Nephron (organoid): ENCODE results near the gene TLE1.

Experiments used
- H3K27ac Mint-ChIP-seq, 3 experiments: 2 replicates each; pipeline ENCODE4 v1.8.0; 2020; ENCODE audit warnings: mixed read lengths in 3 of 3, mild to moderate bottlenecking in 2 of 3, moderate library complexity in 1 of 3
- H3K27me3 Mint-ChIP-seq: 2 replicates; pipeline ENCODE4 v1.8.0; 2021; ENCODE audit warnings: low read depth, mild to moderate bottlenecking, moderate library complexity, mixed read lengths
- H3K36me3 Mint-ChIP-seq: 2 replicates; pipeline ENCODE4 v1.8.0; 2020; ENCODE audit warnings: low read depth, mixed read lengths
- H3K4me1 Mint-ChIP-seq: 2 replicates; pipeline ENCODE4 v1.8.0; 2020; ENCODE audit warnings: mixed read lengths
- H3K4me3 Mint-ChIP-seq, 3 experiments: 2 replicates each; pipeline ENCODE4 v1.8.0; 2020; ENCODE audit warnings: mild to moderate bottlenecking in 3 of 3, mixed read lengths in 3 of 3, moderate library complexity in 2 of 3
- H3K9me3 Mint-ChIP-seq: 2 replicates; pipeline ENCODE4 v1.8.0; 2020; ENCODE audit warnings: mixed read lengths
- TF ChIP-seq, protein P1 (sequence below), 3 experiments: fragments of 200-600 bp; sonication (generic); IDR thresholded peaks; one replicate each; pipeline ENCODE4 v1.5.0; 2021; ENCODE audit warnings: antibody characterized with exemption in 3 of 3; ENCODE audit not compliant: unreplicated experiment in 3 of 3

TLE1 gene

DNA sequence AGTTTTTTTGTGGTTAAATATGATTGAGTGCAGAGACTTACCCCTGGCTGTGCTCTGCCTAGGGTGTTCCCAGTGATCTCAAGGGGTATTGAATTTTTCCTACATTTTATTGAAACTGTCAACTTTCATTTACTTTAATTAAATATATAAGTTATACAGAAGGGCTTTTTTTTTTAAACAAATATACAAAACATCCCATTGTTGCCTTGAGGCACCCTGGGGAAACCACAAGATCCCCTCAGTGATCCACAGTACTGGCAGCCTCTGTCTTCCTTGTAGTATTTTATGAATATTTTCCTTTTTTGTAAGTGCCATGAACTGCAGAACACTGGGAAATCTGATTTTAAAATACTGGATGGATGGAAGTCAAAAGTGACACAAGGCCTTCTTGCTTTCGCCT, 123.7 kb downstream of the TLE1 start:
- Mint-ChIP-seq H3K4me3 (no peak overlapping the region), H3K9me3 (no peaks in the 10 kb centered on the region), H3K36me3 (peaks cover 5% of the 10 kb centered on the region), H3K27me3 (peaks cover 3% of the 10 kb centered on the region), H3K4me1 (peaks cover 5% of the 10 kb centered on the region), H3K27ac (no peak overlapping the region)
- TF ChIP-seq, protein P1, sequence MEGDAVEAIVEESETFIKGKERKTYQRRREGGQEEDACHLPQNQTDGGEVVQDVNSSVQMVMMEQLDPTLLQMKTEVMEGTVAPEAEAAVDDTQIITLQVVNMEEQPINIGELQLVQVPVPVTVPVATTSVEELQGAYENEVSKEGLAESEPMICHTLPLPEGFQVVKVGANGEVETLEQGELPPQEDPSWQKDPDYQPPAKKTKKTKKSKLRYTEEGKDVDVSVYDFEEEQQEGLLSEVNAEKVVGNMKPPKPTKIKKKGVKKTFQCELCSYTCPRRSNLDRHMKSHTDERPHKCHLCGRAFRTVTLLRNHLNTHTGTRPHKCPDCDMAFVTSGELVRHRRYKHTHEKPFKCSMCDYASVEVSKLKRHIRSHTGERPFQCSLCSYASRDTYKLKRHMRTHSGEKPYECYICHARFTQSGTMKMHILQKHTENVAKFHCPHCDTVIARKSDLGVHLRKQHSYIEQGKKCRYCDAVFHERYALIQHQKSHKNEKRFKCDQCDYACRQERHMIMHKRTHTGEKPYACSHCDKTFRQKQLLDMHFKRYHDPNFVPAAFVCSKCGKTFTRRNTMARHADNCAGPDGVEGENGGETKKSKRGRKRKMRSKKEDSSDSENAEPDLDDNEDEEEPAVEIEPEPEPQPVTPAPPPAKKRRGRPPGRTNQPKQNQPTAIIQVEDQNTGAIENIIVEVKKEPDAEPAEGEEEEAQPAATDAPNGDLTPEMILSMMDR (IDR thresholded peaks at IDR 0.05; ENCODE audit: unreplicated experiment in 3 of 3) = no peak

DNA sequence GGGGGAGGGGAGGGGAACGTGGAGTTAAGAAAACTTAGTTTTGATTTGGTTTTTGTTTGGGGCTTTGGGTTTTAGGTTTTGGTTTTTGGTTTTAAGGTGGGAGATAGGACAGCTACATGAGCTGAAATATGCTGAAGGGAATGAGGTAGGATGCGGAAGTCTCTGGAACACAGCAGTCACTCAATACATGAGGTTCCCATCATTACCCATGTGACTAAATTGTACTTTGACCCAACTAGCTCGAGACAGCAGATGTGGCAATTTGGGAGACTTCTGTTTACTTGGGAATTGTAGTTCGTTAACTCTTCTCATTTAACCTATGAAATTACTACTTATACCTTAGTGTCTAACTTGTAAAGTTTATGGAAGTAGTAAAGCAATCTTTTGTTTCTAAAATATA, 124.2 kb downstream of the TLE1 start:
- peaks cover 3% of the 10 kb centered on the region for H3K27me3 Mint-ChIP-seq
- no peak overlapping the region for H3K27ac Mint-ChIP-seq
- H3K36me3 Mint-ChIP-seq = peaks cover 5% of the 10 kb centered on the region
- peaks cover 6% of the 10 kb centered on the region for H3K4me1 Mint-ChIP-seq
- TF ChIP-seq, protein P1 (IDR thresholded peaks at IDR 0.05; ENCODE audit: unreplicated experiment in 3 of 3) = no peak
- no peaks in the 10 kb centered on the region for H3K9me3 Mint-ChIP-seq
- H3K4me3 Mint-ChIP-seq = no peak overlapping the region

DNA sequence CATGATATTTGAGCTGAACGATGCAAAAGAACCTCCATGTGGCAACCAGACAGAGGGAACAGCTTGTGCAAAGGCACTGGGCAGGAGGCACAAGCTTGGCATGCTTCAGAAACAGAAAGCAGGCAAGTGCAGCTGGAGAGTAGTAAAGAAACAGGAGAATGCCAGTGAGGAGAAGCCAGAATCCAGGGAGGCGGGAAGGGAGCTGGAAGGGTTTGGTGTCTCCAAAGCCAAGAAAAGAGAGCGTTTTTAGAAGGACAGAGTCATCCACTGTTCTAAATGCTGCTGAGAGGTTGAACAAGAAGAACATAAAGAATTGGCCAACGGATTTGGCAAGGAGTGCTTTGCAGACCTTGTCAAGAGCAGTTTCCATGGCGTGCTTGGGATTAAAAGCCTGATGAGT, 124.7 kb downstream of the TLE1 start:
- Mint-ChIP-seq H3K4me3 (no peak overlapping the region), H3K27ac (no peak overlapping the region), H3K27me3 (peaks cover 3% of the 10 kb centered on the region), H3K4me1 (peaks cover 11% of the 10 kb centered on the region), H3K9me3 (no peaks in the 10 kb centered on the region), H3K36me3 (peaks cover 5% of the 10 kb centered on the region)
- TF ChIP-seq, protein P1 (IDR thresholded peaks at IDR 0.05; ENCODE audit: unreplicated experiment in 3 of 3) = no peak

DNA sequence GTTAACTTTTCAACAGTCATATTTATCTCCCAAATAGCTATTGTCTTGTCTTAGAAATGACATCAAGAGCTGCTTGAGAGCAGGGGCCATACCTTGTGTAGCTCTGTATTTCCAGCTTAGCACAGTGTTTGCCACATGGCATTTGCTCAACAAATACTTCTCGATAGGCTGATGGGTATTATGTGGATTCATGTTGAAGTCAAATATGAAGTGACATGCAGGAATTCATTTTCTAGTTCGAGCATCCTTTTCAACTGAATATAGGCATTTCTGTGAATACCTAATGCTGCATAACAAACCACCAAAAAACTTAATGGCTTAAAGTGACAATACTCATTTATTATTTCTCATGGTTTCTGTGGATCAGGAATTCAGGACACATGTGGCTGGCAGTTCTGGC, 125.6 kb downstream of the TLE1 start:
- TF ChIP-seq, protein P1 (IDR thresholded peaks at IDR 0.05; ENCODE audit: unreplicated experiment in 3 of 3) = no peak
- Mint-ChIP-seq H3K36me3 (peaks cover 5% of the 10 kb centered on the region), H3K4me1 (peaks cover 18% of the 10 kb centered on the region), H3K9me3 (no peaks in the 10 kb centered on the region), H3K27me3 (peaks cover 3% of the 10 kb centered on the region), H3K27ac (no peak overlapping the region), H3K4me3 (no peak overlapping the region)

DNA sequence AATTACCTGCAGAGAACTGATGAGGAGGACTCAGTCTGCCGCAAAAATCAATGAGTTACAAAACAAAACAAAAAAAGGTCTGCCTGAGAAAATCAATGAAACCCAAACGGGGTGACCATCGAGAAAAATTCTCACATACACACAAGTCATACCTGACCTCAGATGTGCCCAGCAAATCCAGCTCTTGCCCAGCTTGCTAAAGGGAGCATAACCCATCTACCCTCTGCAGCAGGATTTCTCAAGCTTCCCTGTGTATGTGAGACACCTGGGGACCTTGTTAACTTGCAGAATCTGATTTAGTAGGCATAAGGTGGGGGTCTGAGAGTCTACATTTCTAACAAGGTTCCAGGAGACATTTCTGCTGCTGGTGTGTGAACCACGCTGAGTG, 126.3 kb downstream of the TLE1 start:
- TF ChIP-seq, protein P1 (IDR thresholded peaks at IDR 0.05; ENCODE audit: unreplicated experiment in 3 of 3) = no peak
- H3K4me3 Mint-ChIP-seq = no peak overlapping the region
- H3K9me3 Mint-ChIP-seq = no peaks in the 10 kb centered on the region
- H3K27me3 Mint-ChIP-seq = peaks cover 3% of the 10 kb centered on the region
- H3K27ac Mint-ChIP-seq = peak overlapping the region in 2 of 3 experiments; percentile 17 to 30
- H3K36me3 Mint-ChIP-seq = peaks cover 5% of the 10 kb centered on the region
- peaks cover 26% of the 10 kb centered on the region for H3K4me1 Mint-ChIP-seq

DNA sequence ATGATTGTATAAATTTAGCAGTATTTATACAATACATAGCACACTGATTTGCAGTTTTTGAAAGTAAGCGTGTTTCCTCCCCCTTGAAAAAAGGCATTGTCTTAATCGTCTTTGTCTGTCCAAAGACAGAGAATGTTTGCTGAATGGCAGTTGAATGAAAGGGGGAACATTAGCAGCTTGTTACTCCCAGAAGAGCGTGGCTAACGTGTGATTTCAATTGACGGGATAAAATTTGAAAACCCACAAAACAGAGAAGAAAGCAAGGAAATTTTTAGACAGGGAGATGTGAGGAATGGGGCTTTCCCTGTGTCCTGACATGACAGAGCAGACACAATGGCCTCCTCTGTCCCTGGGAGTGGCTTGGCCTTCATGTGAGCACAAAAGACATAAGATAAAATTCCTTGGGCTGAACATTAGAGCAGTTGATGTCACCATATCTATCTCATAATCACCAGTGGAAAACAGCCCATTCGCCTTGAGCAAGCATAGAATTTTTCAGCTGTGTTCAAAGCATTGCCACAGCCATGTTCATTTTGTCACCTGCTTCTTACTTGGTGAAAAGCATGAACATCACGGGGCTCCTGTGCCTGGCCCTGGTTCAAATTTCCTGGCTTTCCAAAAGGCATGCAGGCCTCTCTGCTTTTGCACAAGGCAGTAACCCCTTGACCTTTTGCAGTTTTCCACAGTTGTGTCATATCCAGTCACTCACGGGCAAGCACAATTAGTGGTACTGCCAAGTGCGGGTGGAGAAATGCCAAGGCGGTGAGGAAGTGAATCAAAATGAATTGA, 126.9 kb downstream of the TLE1 start:
- Mint-ChIP-seq H3K4me3 (no peak overlapping the region), H3K27me3 (peaks cover 3% of the 10 kb centered on the region), H3K9me3 (no peaks in the 10 kb centered on the region), H3K27ac (peak overlapping the region in 1 of 3 experiments; percentile 17), H3K36me3 (peaks cover 5% of the 10 kb centered on the region), H3K4me1 (peaks cover 31% of the 10 kb centered on the region)
- TF ChIP-seq, protein P1 (IDR thresholded peaks at IDR 0.05; ENCODE audit: unreplicated experiment in 3 of 3) = no peak
